HepG2 (cell line): Measurements from ENCODE around the gene CNTROB. TPM values are rescaled to one million over a fixed set of nuclear protein-coding genes. Genes with fewer than 3 reads are reported as not detected.
A peak's percentile ranks its signal among the peaks of the same experiment; 100 is the strongest.

ENCODE experiments used
- ARID5B ChIP-seq: IDR thresholded peaks from 2 replicates; pipeline ENCODE4 v1.4.0; 2020; ENCODE audit warnings: mild to moderate bottlenecking, missing genetic modification reagents
- ASH2L ChIP-seq: fragments of 300-600, 200-600 bp; sonication (generic); IDR thresholded peaks from 2 replicates; pipeline ENCODE4 v1.7.0; 2017; ENCODE audit warnings: low read depth, mild to moderate bottlenecking, moderate library complexity, mixed read lengths, low read length; ENCODE audit not compliant: insufficient read length
- ATF7 ChIP-seq, 2 experiments: fragments of 450-650 bp in 1 of 2; sonication (generic) in 1 of 2; formaldehyde crosslinking in 1 of 2; IDR thresholded peaks; 2 replicates each; pipeline versions ENCODE4 v1.4.0 to v1.6.1; 2016 to 2020; ENCODE audit warnings: antibody characterized with exemption in 1 of 2, mild to moderate bottlenecking in 1 of 2, missing genetic modification reagents in 1 of 2
- DRAP1 ChIP-seq: IDR thresholded peaks from 2 replicates; pipeline ENCODE4 v1.6.1; 2016; ENCODE audit warnings: missing genetic modification reagents, missing compliant biosample characterization
- IKZF1 ChIP-seq: fragments of 450-650 bp; IDR thresholded peaks from 2 replicates; pipeline ENCODE4 v1.7.1; 2016
- KMT2A ChIP-seq: sonication (generic); formaldehyde crosslinking; IDR thresholded peaks from 2 replicates; pipeline ENCODE4 v1.4.0; 2020; ENCODE audit warnings: missing genetic modification reagents
- MIER3 ChIP-seq: IDR thresholded peaks from 2 replicates; pipeline ENCODE4 v1.6.1; 2016; ENCODE audit warnings: missing compliant biosample characterization, borderline replicate concordance
- MYC ChIP-seq: sonication (generic); formaldehyde crosslinking; IDR thresholded peaks from 2 replicates; pipeline ENCODE4 v1.9.0; 2021; ENCODE audit warnings: missing genetic modification reagents, borderline replicate concordance
- PAX8 ChIP-seq: sonication (generic); formaldehyde crosslinking; IDR thresholded peaks from 2 replicates; pipeline ENCODE4 v1.8.0; 2022; ENCODE audit warnings: mild to moderate bottlenecking, missing genetic modification reagents, borderline replicate concordance
- PBX3 ChIP-seq: sonication (generic); formaldehyde crosslinking; IDR thresholded peaks from 2 replicates; pipeline ENCODE4 v1.8.1; 2023; ENCODE audit warnings: missing genetic modification reagents, inconsistent platforms, borderline replicate concordance
- PHF8 ChIP-seq: sonication (generic); formaldehyde crosslinking; IDR thresholded peaks from 2 replicates; pipeline ENCODE4 v1.5.0; 2020; ENCODE audit warnings: missing genetic modification reagents
- POGZ ChIP-seq: sonication (generic); formaldehyde crosslinking; IDR thresholded peaks from 2 replicates; pipeline ENCODE4 v1.4.0; 2020; ENCODE audit warnings: mild to moderate bottlenecking, missing genetic modification reagents
- POLR2AphosphoS5 ChIP-seq: IDR thresholded peaks from 2 replicates; pipeline ENCODE4 v1.6.1; 2012; ENCODE audit warnings: low read depth, low read length
- REL ChIP-seq: sonication (generic); formaldehyde crosslinking; conservative IDR thresholded peaks from 2 replicates; pipeline ENCODE4 v1.8.0; 2022; ENCODE audit warnings: mild to moderate bottlenecking, missing genetic modification reagents, moderate library complexity
- SIN3A ChIP-seq: IDR thresholded peaks from 2 replicates; pipeline ENCODE4 v1.6.1; 2011; ENCODE audit warnings: low read depth, mild to moderate bottlenecking, control low read depth, low read length, borderline replicate concordance
- SOX6 ChIP-seq, 2 experiments: fragments of 450-650 bp in 1 of 2; sonication (generic) in 1 of 2; formaldehyde crosslinking in 1 of 2; IDR thresholded peaks; 2 replicates each; pipeline versions ENCODE4 v1.4.0 to v1.6.1; 2017 to 2020; ENCODE audit warnings: antibody characterized with exemption in 1 of 2, mild to moderate bottlenecking in 1 of 2, missing genetic modification reagents in 1 of 2
- STAT5B ChIP-seq: sonication (generic); formaldehyde crosslinking; IDR thresholded peaks from 2 replicates; pipeline ENCODE4 v1.4.0; 2020; ENCODE audit warnings: missing genetic modification reagents
- TP53 ChIP-seq: sonication (generic); formaldehyde crosslinking; conservative IDR thresholded peaks from 2 replicates; pipeline ENCODE4 v1.4.0; 2020; ENCODE audit warnings: missing genetic modification reagents
- ZFY ChIP-seq: sonication (generic); formaldehyde crosslinking; IDR thresholded peaks from 2 replicates; pipeline ENCODE4 v1.4.0; 2020; ENCODE audit warnings: missing genetic modification reagents
- ZNF235 ChIP-seq: sonication (generic); formaldehyde crosslinking; IDR thresholded peaks from 2 replicates; pipeline ENCODE4 v1.8.1; 2023; ENCODE audit warnings: mild to moderate bottlenecking, missing genetic modification reagents, borderline replicate concordance
- ZNF337 ChIP-seq: sonication (generic); formaldehyde crosslinking; IDR thresholded peaks from 2 replicates; pipeline ENCODE4 v1.5.1; 2020; ENCODE audit warnings: missing genetic modification reagents, low read depth, mild to moderate bottlenecking, borderline replicate concordance
- ZNF513 ChIP-seq: sonication (generic); formaldehyde crosslinking; conservative IDR thresholded peaks from 2 replicates; pipeline ENCODE4 v1.5.0; 2020; ENCODE audit warnings: missing genetic modification reagents
- ZNF556 ChIP-seq: sonication (generic); formaldehyde crosslinking; IDR thresholded peaks from 2 replicates; pipeline ENCODE4 v1.4.0; 2020; ENCODE audit warnings: mild to moderate bottlenecking, missing genetic modification reagents, borderline replicate concordance
- polyA plus RNA-seq, 8 experiments: library from polyadenylated mRNA; depleted of rRNA in 3 of 8; stranded (reverse) in 7 of 8; unstranded in 1 of 8; fragments of >200 nt; fragmentation: Illumina TruSeq in 4 of 8; extraction: Trizol in 4 of 8; gene quantifications; 2 replicates each; pipeline versions ENCODE4 v1.2.1 to v1.2.3, GENCODE V29; 2011 to 2016; ENCODE audit warnings: low read depth in 4 of 8, missing spikeins in 1 of 8, mixed read lengths in 1 of 8; ENCODE audit not compliant: insufficient read depth in 1 of 8
- total RNA-seq, 5 experiments: library from RNA; depleted of rRNA; stranded (reverse); fragments of >200 nt; fragmentation: Illumina TruSeq; extraction: Trizol; gene quantifications; 2 replicates each; pipeline ENCODE4 v1.2.3, GENCODE V29; 2016; ENCODE audit warnings: low read depth in 1 of 5

CNTROB gene
- total and polyA plus RNA-seq, 2 of the 13 experiments (the other 11 are each of a cell fraction or from before 2014, with no cell fraction given) = 21.2 to 24.1 TPM

- TF ChIP-seq ARID5B (CRISPR knock-in tag) (peak; percentile 60), SIN3A (peak; percentile 50; the same call in 1 of the 2 replicates), PHF8 (CRISPR knock-in tag) (peak; percentile 71), MYC (CRISPR knock-in tag) (peak; percentile 52; the same call in 1 of the 2 replicates), KMT2A (CRISPR knock-in tag) (no peak), REL (CRISPR knock-in tag) (no peak), MIER3 (CRISPR knock-in tag) (no peak), IKZF1 (no peak), POGZ (CRISPR knock-in tag) (0 out of 2 replicates have a peak, but pooled peaks have one; percentile 27), STAT5B (CRISPR knock-in tag) (peak; percentile 7; the same call in 1 of the 2 replicates), PAX8 (no peak), DRAP1 (CRISPR knock-in tag) (peak; percentile 51), SOX6 (IDR thresholded peaks at IDR 0.05) (no peak), SOX6 (CRISPR knock-in tag; IDR thresholded peaks at IDR 0.05) (peak; percentile 67), ZFY (peak; percentile 60), ATF7 (IDR thresholded peaks at IDR 0.05) (no peak), ATF7 (CRISPR knock-in tag; IDR thresholded peaks at IDR 0.05) (no peak), ZNF556 (0 out of 2 replicates have a peak, but pooled peaks have one; percentile 42), ZNF337 (CRISPR knock-in tag) (no peak), ASH2L (peak; percentile 59), PBX3 (no peak), POLR2AphosphoS5 (peak; percentile 76), ZNF513 (CRISPR knock-in tag) (no peak), TP53 (CRISPR knock-in tag) (no peak), ZNF235 (CRISPR knock-in tag) (0 out of 2 replicates have a peak, but pooled peaks have one; percentile 67)
These were observed 44.4 kb upstream of the CNTROB start (continued) for GRCh38 chr17:7887482-7888183.
